Measurements from ENCODE around the gene MCRIP2.

- no peak for TF ChIP-seq CTCF (IDR thresholded peaks at IDR 0.05; ENCODE audit: poor library complexity, severe bottlenecking)
- TF ChIP-seq EZH2 (IDR thresholded peaks at IDR 0.05; ENCODE audit: borderline replicate concordance, insufficient read depth, low read length, poor library complexity, severe bottlenecking), result no peak
- no peak for TF ChIP-seq RAD21 (conservative IDR thresholded peaks at IDR 0.05)
- no peak for TF ChIP-seq SMC3 (conservative IDR thresholded peaks at IDR 0.05; ENCODE audit: poor library complexity)
- no peak for TF ChIP-seq POLR2AphosphoS5 (IDR thresholded peaks at IDR 0.05)
- TF ChIP-seq TAF1 (IDR thresholded peaks at IDR 0.05; ENCODE audit: low read depth), result no peak
- TF ChIP-seq REST (IDR thresholded peaks at IDR 0.05; ENCODE audit: borderline replicate concordance), result no peak
- TF ChIP-seq EP300 (conservative IDR thresholded peaks at IDR 0.05; ENCODE audit: poor library complexity, severe bottlenecking), result no peak
- peak; percentile 7 for TF ChIP-seq MXI1 (conservative IDR thresholded peaks at IDR 0.05; ENCODE audit: poor library complexity, severe bottlenecking)
Measured at GRCh38 chr16:642189-643049, 791 bp downstream of the MCRIP2 start.

All from neural cell (in vitro differentiated cells).